ENCODE measurements around the gene GALR1.

- no peak for TF ChIP-seq TAF1 (IDR thresholded peaks at IDR 0.05; ENCODE audit: low read depth)
- no peak for TF ChIP-seq NFIC (IDR thresholded peaks at IDR 0.05)
- no peak for TF ChIP-seq MAX (IDR thresholded peaks at IDR 0.05)
- TF ChIP-seq EGR1 (IDR thresholded peaks at IDR 0.05), result no peak
Measured at GRCh38 chr18:77234504-77235365, 14.9 kb upstream of the GALR1 start.

Measured in Ishikawa (cell line).